ENCODE data around the gene CEP162.

The CEP162 gene

DNA sequence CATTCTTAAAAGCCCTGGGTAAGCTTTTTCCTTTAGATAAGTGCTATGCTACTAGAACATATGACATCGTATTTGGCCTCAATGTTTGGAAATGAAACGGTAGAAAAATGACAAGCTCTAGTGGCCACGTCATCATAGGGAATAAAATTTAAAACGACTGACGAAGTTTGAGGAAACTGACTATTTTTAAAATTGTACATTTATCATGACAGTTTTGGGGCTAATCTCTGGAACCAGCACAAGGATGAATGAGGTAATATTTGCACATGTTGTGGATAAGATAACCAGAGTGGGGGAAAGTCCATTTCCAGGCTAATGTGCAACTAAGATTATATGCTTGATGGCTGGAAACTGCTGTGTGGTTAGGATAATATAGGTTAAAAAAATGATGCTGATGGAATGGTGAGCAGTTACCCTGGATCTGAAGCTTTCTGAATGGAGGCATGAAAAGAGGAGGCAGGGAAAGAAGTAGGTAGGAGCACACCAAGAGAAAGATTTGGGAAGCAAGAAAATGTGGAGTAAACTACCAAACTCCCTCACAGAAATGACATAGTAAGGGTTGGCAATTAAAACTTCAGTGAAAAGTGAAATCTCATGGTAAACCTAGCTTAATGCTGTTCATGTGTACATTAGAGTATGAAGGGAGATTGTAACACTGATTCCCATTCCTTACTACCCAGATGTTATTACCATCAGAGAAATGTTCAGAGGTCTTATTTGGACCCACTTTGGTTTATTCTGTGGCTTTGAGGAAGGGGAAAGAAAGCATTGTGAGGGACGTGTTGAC is 42.7 kb upstream of the CEP162 start:
- no peak for TF ChIP-seq ZFP30 (CRISPR knock-in tag; IDR thresholded peaks at IDR 0.05)

DNA sequence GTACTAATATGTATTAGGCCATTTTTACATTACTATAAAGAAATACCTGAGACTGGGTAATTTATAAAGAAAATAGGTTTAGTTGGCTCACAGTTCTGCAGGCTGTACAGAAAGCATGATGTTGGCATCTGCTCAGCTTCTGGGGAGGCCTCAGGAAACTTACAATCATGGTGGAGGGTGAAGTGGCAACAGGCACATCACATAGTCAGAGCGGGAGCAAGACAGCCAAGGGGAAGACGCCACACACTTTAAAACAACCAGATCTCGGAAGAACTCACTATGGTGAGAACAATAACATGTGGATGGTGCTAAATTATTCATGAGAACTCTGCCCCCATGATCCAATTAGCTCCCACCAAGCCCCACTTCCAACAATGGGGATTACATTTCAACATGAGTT is 41.3 kb upstream of the CEP162 start:
- TF ChIP-seq TOX (CRISPR knock-in tag; IDR thresholded peaks at IDR 0.05; ENCODE audit: borderline replicate concordance) (no peak), CSDC2 (CRISPR knock-in tag; IDR thresholded peaks at IDR 0.05) (no peak), ZFP30 (CRISPR knock-in tag; IDR thresholded peaks at IDR 0.05) (no peak)
- TF ChIP-seq, protein P1, sequence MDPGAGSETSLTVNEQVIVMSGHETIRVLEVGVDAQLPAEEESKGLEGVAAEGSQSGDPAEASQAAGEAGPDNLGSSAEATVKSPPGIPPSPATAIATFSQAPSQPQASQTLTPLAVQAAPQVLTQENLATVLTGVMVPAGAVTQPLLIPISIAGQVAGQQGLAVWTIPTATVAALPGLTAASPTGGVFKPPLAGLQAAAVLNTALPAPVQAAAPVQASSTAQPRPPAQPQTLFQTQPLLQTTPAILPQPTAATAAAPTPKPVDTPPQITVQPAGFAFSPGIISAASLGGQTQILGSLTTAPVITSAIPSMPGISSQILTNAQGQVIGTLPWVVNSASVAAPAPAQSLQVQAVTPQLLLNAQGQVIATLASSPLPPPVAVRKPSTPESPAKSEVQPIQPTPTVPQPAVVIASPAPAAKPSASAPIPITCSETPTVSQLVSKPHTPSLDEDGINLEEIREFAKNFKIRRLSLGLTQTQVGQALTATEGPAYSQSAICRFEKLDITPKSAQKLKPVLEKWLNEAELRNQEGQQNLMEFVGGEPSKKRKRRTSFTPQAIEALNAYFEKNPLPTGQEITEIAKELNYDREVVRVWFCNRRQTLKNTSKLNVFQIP (CRISPR knock-in tag; IDR thresholded peaks at IDR 0.05; ENCODE audit: borderline replicate concordance, low read depth), result no peak
- ATAC-seq, result no peak

More for the DNA sequence above, 42.7 kb upstream of the CEP162 start:
- ATAC-seq, result no peak

DNA sequence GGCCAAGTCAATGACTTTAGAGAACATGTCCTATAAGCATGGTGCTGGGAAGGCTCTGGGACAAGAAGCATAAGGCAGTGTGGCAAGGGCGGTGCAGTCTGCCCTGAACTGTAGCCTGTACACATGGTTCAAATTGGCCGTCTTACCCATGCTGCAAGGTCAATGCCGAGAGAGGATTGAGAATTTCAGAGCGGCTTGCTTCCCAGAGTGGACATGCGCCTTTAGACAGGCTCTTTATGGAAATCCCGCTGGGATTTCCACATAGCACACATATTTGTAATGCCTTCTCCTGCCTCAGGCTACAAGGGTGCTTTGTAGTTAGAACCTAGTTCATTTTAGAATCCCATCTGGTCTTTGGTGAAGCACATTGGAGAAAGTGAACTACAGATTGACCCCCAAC is 36.1 kb upstream of the CEP162 start:
- TF ChIP-seq ZNF70 (CRISPR knock-in tag; IDR thresholded peaks at IDR 0.05) (no peak), CSDC2 (CRISPR knock-in tag; IDR thresholded peaks at IDR 0.05) (no peak), ZC3H10 (CRISPR knock-in tag; IDR thresholded peaks at IDR 0.05) (no peak), OSR1 (CRISPR knock-in tag; IDR thresholded peaks at IDR 0.05) (no peak), TCF4 (CRISPR knock-in tag; IDR thresholded peaks at IDR 0.05; ENCODE audit: borderline replicate concordance) (no peak), ZFP3 (CRISPR knock-in tag; IDR thresholded peaks at IDR 0.05) (no peak)
- TF ChIP-seq, protein P2, sequence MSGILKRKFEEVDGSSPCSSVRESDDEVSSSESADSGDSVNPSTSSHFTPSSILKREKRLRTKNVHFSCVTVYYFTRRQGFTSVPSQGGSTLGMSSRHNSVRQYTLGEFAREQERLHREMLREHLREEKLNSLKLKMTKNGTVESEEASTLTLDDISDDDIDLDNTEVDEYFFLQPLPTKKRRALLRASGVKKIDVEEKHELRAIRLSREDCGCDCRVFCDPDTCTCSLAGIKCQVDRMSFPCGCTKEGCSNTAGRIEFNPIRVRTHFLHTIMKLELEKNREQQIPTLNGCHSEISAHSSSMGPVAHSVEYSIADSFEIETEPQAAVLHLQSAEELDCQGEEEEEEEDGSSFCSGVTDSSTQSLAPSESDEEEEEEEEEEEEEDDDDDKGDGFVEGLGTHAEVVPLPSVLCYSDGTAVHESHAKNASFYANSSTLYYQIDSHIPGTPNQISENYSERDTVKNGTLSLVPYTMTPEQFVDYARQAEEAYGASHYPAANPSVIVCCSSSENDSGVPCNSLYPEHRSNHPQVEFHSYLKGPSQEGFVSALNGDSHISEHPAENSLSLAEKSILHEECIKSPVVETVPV (CRISPR knock-in tag; IDR thresholded peaks at IDR 0.05), result no peak
- TF ChIP-seq, protein P3, sequence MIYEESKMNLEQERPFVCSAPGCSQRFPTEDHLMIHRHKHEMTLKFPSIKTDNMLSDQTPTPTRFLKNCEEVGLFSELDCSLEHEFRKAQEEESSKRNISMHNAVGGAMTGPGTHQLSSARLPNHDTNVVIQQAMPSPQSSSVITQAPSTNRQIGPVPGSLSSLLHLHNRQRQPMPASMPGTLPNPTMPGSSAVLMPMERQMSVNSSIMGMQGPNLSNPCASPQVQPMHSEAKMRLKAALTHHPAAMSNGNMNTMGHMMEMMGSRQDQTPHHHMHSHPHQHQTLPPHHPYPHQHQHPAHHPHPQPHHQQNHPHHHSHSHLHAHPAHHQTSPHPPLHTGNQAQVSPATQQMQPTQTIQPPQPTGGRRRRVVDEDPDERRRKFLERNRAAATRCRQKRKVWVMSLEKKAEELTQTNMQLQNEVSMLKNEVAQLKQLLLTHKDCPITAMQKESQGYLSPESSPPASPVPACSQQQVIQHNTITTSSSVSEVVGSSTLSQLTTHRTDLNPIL (CRISPR knock-in tag; IDR thresholded peaks at IDR 0.05; ENCODE audit: low read depth), result no peak
- no peak for ATAC-seq

DNA sequence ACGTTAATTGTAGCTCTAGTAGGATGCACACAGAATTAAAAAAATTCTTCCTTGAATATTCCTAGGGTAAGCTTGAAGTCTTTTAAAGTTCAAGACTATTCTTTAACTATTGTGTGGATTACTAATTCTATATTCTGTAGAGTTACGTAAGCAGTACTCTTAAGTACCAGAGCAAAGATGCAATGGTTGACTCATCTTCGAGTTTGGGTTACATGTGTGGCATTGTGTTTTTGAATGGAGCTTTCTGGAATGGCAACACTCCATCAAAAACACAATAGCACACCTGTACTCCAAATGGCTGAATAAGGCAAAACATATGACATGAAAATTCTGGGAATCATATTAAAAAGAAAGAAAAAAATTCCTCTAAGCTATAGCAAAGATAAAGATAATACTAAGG is 33.5 kb upstream of the CEP162 start:
- ATAC-seq, result no peak
- TF ChIP-seq, protein P4, sequence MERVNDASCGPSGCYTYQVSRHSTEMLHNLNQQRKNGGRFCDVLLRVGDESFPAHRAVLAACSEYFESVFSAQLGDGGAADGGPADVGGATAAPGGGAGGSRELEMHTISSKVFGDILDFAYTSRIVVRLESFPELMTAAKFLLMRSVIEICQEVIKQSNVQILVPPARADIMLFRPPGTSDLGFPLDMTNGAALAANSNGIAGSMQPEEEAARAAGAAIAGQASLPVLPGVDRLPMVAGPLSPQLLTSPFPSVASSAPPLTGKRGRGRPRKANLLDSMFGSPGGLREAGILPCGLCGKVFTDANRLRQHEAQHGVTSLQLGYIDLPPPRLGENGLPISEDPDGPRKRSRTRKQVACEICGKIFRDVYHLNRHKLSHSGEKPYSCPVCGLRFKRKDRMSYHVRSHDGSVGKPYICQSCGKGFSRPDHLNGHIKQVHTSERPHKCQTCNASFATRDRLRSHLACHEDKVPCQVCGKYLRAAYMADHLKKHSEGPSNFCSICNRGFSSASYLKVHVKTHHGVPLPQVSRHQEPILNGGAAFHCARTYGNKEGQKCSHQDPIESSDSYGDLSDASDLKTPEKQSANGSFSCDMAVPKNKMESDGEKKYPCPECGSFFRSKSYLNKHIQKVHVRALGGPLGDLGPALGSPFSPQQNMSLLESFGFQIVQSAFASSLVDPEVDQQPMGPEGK (CRISPR knock-in tag; IDR thresholded peaks at IDR 0.05; ENCODE audit: borderline replicate concordance), result no peak
- TF ChIP-seq CSDC2 (CRISPR knock-in tag; IDR thresholded peaks at IDR 0.05) (no peak), ARNTL (CRISPR knock-in tag; IDR thresholded peaks at IDR 0.05; ENCODE audit: borderline replicate concordance, low read depth) (no peak), GLIS3 (CRISPR knock-in tag; IDR thresholded peaks at IDR 0.05) (no peak), PPARA (CRISPR knock-in tag; IDR thresholded peaks at IDR 0.05; ENCODE audit: borderline replicate concordance) (no peak), ZFP3 (CRISPR knock-in tag; IDR thresholded peaks at IDR 0.05) (no peak), ZNF8 (CRISPR knock-in tag; IDR thresholded peaks at IDR 0.05) (no peak), TCF4 (CRISPR knock-in tag; IDR thresholded peaks at IDR 0.05; ENCODE audit: borderline replicate concordance) (no peak), ZNF70 (CRISPR knock-in tag; IDR thresholded peaks at IDR 0.05) (no peak), OSR1 (CRISPR knock-in tag; IDR thresholded peaks at IDR 0.05) (no peak), RARB (CRISPR knock-in tag; IDR thresholded peaks at IDR 0.05) (no peak), SNAI2 (CRISPR knock-in tag; IDR thresholded peaks at IDR 0.05) (no peak)
- TF ChIP-seq, protein P1 (CRISPR knock-in tag; IDR thresholded peaks at IDR 0.05; ENCODE audit: borderline replicate concordance, low read depth), result no peak

Measured in SK-N-SH treated with all-trans-retinoic acid at 6 μM for 48 hours (cell line).